AG04449 (cell line): ENCODE measurements around the gene CNDP1.

Source experiments
- CTCF ChIA-PET: fragments of 350-600 bp; formaldehyde crosslinking; extraction: SDS; loops from one replicate; lab custom pipeline; 2021; ENCODE audit warnings: antibody characterized with exemption; lab: Yijun Ruan, JAX
- POLR2A ChIA-PET: fragments of 400-600, 350-600 bp; formaldehyde crosslinking; extraction: SDS; loops from one replicate; lab custom pipeline; 2020; ENCODE audit warnings: antibody characterized with exemption, inconsistent platforms; lab: Yijun Ruan, JAX
- DNase-seq: peaks from one replicate; pipeline ENCODE4 v3.0.0-alpha.2; 2010; ENCODE audit warnings: low read depth, low spot score
- H3K4me3 ChIP-seq: 2 replicates; pipeline ENCODE4 v1.5.1; 2011; ENCODE audit warnings: low read depth, mild to moderate bottlenecking, control low read depth, low read length
- CTCF ChIP-seq: IDR thresholded peaks from one replicate; pipeline ENCODE4 v1.5.1; 2011; ENCODE audit warnings: mild to moderate bottlenecking, moderate library complexity, low read length, control low read depth, inconsistent platforms; ENCODE audit not compliant: insufficient read depth; ENCODE audit errors: missing control alignments

The CNDP1 gene

DNA sequence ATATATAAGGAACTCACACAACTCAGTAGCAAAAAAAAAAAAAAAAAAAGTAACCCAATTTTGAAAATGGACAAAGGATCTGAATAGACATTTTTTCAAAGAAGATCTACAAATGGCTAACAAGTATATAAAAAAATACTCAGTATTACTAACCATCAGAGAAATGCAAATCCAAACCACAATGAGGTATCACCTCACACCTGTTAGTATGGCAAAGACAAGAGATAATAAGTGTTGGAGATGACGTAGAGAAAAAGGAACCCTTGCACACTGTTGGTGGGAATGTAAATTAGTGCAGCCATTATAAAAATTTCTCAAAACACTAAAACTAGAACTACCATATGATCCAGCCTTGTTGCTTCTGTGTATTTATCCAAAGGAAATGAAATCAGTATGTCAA, 5.8 kb upstream of the CNDP1 start:
- no peak for DNase-seq
- POLR2A ChIA-PET: no interaction called here
- CTCF ChIA-PET: no interaction called here
- no peak for TF ChIP-seq CTCF
- no peak overlapping the region for H3K4me3 ChIP-seq

DNA sequence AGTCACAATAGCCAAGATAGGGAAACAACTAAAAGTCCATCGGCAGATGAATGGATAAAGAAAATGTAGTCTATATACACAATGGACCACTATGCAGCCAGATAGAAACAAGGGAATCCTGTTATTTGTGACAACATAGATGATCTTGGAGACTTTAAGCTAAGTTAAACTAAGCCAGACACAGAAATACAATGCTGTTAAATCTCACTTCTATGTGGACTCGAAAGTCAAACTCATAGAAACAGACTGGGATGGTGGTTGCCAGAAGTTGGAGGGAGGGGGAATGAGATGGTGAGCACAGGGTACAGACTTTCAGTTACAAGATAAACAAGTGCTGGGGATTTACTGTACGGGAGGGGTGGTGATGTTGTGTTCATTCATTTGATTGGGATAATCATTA, 5.4 kb upstream of the CNDP1 start:
- ChIA-PET CTCF (no interaction called here), POLR2A (no interaction called here)
- DNase-seq: no peak
- no peak for TF ChIP-seq CTCF
- H3K4me3 ChIP-seq: no peak overlapping the region

GRCh38 chr18:74529378-74529777, 4.9 kb upstream of the CNDP1 start:
- POLR2A ChIA-PET: no interaction called here
- CTCF ChIA-PET: no interaction called here
- TF ChIP-seq CTCF: no peak
- no peak for DNase-seq
- H3K4me3 ChIP-seq: no peak overlapping the region

- DNase-seq: no peak
- ChIA-PET CTCF (interaction anchor here (2.3 kb wide), 1 partner anchor 12 kb away, joined by 6 read pairs; no protein-coding TSS in a partner anchor), POLR2A (no interaction called here)
- no peak overlapping the region for H3K4me3 ChIP-seq
- TF ChIP-seq CTCF: no peak
Measured at GRCh38 chr18:74529811-74530583, 4.3 kb upstream of the CNDP1 start.

DNA sequence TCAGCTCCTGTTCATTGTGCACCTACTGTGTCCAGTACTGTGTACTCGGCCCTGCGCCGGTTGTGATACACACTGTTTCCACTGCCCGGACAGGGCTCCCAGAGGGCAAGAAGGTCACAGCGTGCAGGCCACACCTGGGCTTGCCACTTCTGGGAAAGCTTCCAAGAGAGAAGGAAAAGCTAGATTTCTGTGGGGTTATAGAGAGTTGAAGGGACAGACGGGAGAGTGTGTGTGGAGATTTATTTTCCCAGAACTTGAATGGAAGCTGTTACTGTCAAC, 3.8 kb upstream of the CNDP1 start:
- H3K4me3 ChIP-seq: no peak overlapping the region
- no peak for DNase-seq
- CTCF ChIA-PET: interaction anchor here (2.3 kb wide), 1 partner anchor 13 kb away, joined by 6 read pairs; no protein-coding TSS in a partner anchor
- POLR2A ChIA-PET: no interaction called here
- no peak for TF ChIP-seq CTCF

DNA sequence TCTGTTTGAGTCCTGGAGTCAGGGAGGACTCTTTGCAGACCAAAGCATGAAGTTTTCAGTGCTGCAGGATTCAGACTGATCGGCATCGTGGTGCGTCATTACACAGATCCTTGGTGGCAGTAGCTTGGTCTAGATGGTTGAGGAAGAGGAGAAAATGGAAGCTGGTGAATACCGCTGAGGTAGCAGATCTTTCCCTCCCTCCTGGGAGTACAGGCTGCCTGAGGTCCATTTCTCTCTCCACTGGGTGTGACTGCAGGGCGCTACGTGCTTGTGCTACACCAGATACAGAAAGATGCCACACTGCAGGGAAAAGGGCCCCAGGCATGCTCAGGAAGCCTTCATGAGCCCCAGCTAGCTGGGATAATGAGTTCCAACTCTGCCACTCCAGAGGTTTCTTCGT, 3.3 kb upstream of the CNDP1 start:
- no peak for DNase-seq
- H3K4me3 ChIP-seq: no peak overlapping the region
- ChIA-PET CTCF (interaction anchor here (2.3 kb wide), 1 partner anchor 13 kb away, joined by 6 read pairs; no protein-coding TSS in a partner anchor), POLR2A (no interaction called here)
- TF ChIP-seq CTCF: no peak
